HG02852 (cell line): Measurements from ENCODE around the gene MEIOSIN.
"Not testable (repeated sequence)": the region's sequence is repeated elsewhere in the genome, so short reads cannot be mapped to it uniquely, and the experiment has no call there.

ENCODE experiments used
- ATAC-seq: cut with Tn5 transposase; IDR thresholded peaks from one replicate; pipeline ENCODE4 v1.9.1; 2021; ENCODE audit warnings: mild to moderate bottlenecking, moderate library complexity; ENCODE audit not compliant: unreplicated experiment

MEIOSIN gene

GRCh38 chr19:45798995-45799517, 65.8 kb downstream of the MEIOSIN start:
- no peak for ATAC-seq

DNA sequence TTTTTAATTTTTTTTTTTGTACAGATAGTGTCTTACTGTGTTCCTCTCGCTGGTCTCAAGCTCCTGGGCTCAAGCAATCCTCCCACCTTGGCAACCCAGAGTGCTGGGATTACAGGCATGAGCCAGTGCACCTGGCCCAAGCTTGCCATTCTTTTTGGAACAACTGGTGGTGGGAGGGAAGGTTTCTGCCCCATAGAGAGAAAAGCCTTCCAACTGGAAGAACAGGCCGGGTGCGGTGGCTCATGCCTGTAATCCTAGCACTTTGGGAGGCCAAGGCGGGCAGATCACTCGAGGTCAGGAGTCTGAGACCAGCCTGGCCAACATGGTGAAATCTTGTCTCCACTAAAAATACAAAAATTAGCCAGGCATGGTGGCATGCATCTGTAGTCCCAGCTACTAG, 66.3 kb downstream of the MEIOSIN start:
- not testable (repeated sequence) for ATAC-seq

DNA sequence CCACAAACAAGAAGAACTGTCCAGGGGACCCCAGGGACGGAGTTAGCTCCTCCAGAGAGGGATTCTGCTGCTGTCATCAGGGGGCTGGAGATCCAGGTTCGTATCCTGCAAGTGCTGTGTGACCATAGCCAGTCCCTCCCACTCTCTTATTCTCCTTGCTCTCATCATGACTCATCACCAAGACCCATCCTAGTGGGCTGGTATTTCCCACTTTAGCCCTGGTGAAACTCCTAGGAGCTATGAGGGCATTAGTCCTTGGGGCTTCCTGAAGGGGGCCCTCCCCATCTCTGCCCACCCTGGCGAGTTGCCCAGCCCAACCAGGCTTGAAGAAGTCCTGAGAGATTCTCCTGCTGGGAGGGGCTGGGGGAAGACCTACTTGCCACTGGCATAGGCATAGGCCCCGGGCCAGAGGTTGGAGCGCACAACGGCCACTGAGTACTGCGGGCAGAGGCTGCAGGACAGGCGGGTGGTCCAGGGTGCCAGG, 66.9 kb downstream of the MEIOSIN start:
- no peak for ATAC-seq

GRCh38 chr19:45801603-45802175, 68.5 kb downstream of the MEIOSIN start:
- ATAC-seq: no peak

DNA sequence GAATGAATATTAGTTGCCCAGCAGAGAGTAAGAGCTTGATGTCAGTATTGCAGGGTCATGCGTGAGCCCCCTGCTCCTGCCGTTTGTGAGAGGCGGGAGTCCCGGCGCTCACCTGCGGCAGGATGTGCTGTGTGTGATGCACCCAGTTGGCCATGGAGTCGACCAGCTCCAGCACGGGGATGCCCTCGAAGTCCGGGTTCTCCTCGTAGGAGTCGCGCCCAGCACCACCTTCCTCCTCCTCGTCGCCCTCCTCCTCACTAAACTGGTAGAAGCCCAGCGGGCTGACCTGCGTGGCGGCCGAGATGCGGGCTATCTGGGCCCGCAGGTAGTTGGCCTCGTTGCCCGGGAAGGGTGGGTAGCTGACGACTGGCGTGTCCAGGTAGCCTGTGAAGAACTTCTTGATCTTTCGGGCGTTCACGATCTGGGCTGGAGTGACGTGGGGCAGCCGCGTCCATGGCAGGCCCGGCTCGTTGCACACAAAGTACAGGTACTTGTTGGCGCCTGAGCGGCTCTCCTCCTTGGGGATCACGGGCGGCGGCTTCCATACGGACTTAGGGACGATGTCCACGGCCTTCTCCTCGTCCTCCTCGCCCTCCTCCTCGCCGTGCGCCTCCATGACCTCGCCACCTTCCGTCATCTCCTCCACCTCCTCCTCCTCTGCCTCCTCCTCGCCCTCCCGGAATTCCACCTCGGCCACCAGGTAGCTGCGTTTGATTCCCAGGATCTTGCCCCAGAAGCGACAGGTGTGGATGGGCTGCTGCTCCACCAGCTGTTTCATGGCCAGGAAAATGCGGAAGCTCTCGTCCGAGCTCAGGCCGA, 71.1 kb downstream of the MEIOSIN start:
- ATAC-seq: no peak

DNA sequence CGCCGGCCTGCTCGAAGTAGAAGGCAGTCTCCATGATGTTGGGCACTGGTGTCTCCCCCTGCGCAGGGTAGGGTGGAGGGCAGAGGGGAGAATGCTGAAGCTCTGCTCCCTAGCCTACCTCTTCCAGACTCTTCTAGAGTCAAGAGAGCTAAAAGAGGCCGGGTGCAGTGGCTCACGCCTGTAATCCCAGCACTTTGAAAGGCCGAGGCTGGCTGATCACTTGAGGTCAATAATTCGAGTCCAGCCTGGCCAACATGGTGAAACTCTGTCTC, 71.7 kb downstream of the MEIOSIN start:
- no peak for ATAC-seq

- ATAC-seq: no peak
Observed at GRCh38 chr19:45805719-45806118, 72.5 kb downstream of the MEIOSIN start.

GRCh38 chr19:45809643-45810159, 76.5 kb downstream of the MEIOSIN start:
- ATAC-seq: no peak

DNA sequence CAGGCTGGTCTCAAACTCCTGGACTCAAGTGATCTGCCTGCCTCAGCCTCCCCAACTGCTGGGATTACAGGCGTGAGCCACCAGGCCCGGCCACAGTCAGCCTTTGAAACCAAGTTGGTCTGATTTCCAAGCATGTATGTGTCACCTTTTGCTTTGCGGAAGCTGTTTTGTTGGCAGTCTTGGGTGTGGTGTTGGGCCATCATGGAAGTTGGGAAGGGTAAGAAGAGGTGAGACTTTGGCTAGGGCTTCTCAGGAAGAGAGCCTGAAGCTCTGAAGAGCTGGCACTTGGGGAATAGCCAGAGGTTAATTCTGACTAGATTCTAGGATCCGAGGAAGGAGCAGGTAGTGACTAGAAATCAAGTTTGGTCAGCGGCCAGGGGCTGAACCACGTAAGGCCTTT, 79.1 kb downstream of the MEIOSIN start:
- no peak for ATAC-seq
